Ovary (tissue), 3 donors: ENCODE measurements around the gene S100A10.

Experiments
- POLR2A ChIP-seq: fragments of 450-650 bp; IDR thresholded peaks from one replicate; pipeline ENCODE4 v1.6.1; 2017; ENCODE audit warnings: antibody characterized with exemption, mild to moderate bottlenecking, moderate library complexity
- TF ChIP-seq, protein P1 (sequence below), 3 donors: fragments of 450-650 bp in 2 of 3; fragments of 200-600 bp in 1 of 3; IDR thresholded peaks; one replicate each; pipeline versions ENCODE4 v1.5.1 to v1.8.0; 2016 to 2022; ENCODE audit warnings: antibody characterized with exemption in 3 of 3, mild to moderate bottlenecking in 1 of 3
- donor health status: DM: no; HTN: no; CAD: no.

DNA sequence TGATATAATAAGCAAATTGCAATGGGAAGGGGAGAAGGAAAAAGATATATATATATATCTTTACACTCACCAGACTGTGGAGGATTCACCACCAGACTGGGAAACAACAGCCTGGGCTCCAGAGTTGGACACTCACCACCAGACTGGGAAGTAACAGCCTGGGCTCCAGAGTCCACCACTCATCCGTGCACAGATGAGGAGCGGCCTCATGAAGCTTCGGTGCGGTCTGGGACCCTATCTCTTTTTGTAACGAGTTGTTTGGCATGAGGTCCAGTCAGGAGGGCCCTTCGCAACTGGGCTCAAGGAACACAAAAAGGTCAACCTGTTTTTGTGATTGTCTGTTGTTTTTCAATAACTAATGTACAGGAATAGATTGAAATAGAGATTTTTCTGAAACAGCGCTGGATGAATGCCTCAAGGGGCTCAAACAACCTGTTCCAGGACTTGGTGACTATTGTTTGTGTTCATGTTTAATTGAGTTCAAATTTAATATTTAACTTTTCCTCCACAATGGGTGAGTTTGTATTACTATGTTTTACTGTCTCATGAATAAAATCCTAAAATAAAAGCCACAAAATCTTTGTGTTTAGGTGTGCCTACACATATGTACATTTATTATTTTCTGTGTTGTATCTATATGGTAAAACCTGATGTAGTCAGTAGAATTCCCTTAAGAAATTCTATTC, 40.1 kb downstream of the S100A10 start:
- no peak for TF ChIP-seq POLR2A
- TF ChIP-seq, protein P1, sequence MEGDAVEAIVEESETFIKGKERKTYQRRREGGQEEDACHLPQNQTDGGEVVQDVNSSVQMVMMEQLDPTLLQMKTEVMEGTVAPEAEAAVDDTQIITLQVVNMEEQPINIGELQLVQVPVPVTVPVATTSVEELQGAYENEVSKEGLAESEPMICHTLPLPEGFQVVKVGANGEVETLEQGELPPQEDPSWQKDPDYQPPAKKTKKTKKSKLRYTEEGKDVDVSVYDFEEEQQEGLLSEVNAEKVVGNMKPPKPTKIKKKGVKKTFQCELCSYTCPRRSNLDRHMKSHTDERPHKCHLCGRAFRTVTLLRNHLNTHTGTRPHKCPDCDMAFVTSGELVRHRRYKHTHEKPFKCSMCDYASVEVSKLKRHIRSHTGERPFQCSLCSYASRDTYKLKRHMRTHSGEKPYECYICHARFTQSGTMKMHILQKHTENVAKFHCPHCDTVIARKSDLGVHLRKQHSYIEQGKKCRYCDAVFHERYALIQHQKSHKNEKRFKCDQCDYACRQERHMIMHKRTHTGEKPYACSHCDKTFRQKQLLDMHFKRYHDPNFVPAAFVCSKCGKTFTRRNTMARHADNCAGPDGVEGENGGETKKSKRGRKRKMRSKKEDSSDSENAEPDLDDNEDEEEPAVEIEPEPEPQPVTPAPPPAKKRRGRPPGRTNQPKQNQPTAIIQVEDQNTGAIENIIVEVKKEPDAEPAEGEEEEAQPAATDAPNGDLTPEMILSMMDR (IDR thresholded peaks at IDR 0.05): no peak
